Body of pancreas (tissue), 4 donors: ENCODE data around the gene STPG1. TPM values are rescaled to one million over a fixed set of nuclear protein-coding genes. Genes with fewer than 3 reads are reported as not detected.

ENCODE experiments used
- ATAC-seq: fragments of 150-250 bp; one replicate; pipeline ENCODE4 v1.9.1; 2016
- DNase-seq, 4 donors: peaks; one replicate each; pipeline ENCODE4 v3.0.0-alpha.2; 2019
- H3K27ac ChIP-seq, 4 donors: fragments of 200-600 bp; sonication (generic); 1 replicate in 3 of 4; 2 replicates in 1 of 4; pipeline versions ENCODE4 v1.5.1 to v1.6.1; 2016 to 2019; ENCODE audit warnings: mild to moderate bottlenecking in 1 of 4, mixed read lengths in 1 of 4, moderate library complexity in 1 of 4
- H3K27me3 ChIP-seq, 2 donors: fragments of 200-600 bp; sonication (generic); one replicate each; pipeline ENCODE4 v1.6.0; 2016; ENCODE audit warnings: mild to moderate bottlenecking in 1 of 2
- H3K36me3 ChIP-seq, 2 donors: fragments of 200-600 bp; sonication (generic); replicated peaks in 1 of 2; 2 replicates each; pipeline ENCODE4 v1.5.1; 2016; ENCODE audit warnings: low read depth in 2 of 2; ENCODE audit not compliant: insufficient read depth in 1 of 2
- H3K4me1 ChIP-seq: fragments of 200-600 bp; sonication (generic); one replicate; pipeline ENCODE4 v1.6.0; 2016
- H3K4me3 ChIP-seq, 2 donors: fragments of 200-600 bp; sonication (generic); 1 replicate in 1 of 2; 2 replicates in 1 of 2; pipeline ENCODE4 v1.5.1; 2016 to 2019
- H3K9me3 ChIP-seq, 3 donors: fragments of 200-600 bp; sonication (generic); 1 replicate in 2 of 3; 2 replicates in 1 of 3; pipeline ENCODE4 v1.5.1; 2016
- CTCF ChIP-seq, 7 experiments: fragments of 450-650 bp in 4 of 7; fragments of 200-600 bp in 3 of 7; sonication (generic) in 3 of 7; IDR thresholded peaks; one replicate each; pipeline ENCODE4 v1.5.1; 2016 to 2019; ENCODE audit warnings: antibody characterized with exemption in 7 of 7
- POLR2A ChIP-seq, 3 donors: fragments of 450-650 bp; IDR thresholded peaks; one replicate each; pipeline ENCODE4 v1.6.1; 2016; ENCODE audit warnings: antibody characterized with exemption in 3 of 3, mild to moderate bottlenecking in 2 of 3
- WGBS, 2 donors: methylation state at CpG; one replicate each; pipeline ENCODE4 v1.1.5; 2017; 5-methylcytosine and 5-hydroxymethylcytosine counted together
- intact Hi-C: fragments of 100-400 bp; cut with DNase I; formaldehyde crosslinking; loops from one replicate; pipeline ENCODE4 v1.15.1; 2023
- total RNA-seq, 2 donors: library from RNA; depleted of rRNA; stranded (reverse); fragments of >200 nt; gene quantifications; one replicate each; pipeline ENCODE4 v1.1.0, GENCODE V29; 2016

Gene STPG1
- total RNA-seq, 2 donors from 2014 or later = 1.6 to 2.6 TPM

- no peak overlapping the region for H3K27ac ChIP-seq
- no peaks in the 10 kb centered on the region for H3K9me3 ChIP-seq
- no peak for ATAC-seq
- peaks cover 0 to 3% of the 10 kb centered on the region in 2 donors for H3K36me3 ChIP-seq
- no peak for DNase-seq
- H3K4me1 ChIP-seq = no peaks in the 10 kb centered on the region
- intact Hi-C loops = loop anchor here (10.0 kb wide), 1 partner anchor 305 kb away; no protein-coding TSS in a partner anchor
- H3K27me3 ChIP-seq = no peaks in the 10 kb centered on the region
- 84 to 85% methylated on average over 8 of the region's 8 CpGs for whole genome bisulfite sequencing, 2 donors
- no peak overlapping the region for H3K4me3 ChIP-seq
- TF ChIP-seq CTCF (IDR thresholded peaks at IDR 0.05) (no peak), POLR2A (IDR thresholded peaks at IDR 0.05) (no peak)
These were observed 33.8 kb downstream of the STPG1 start for GRCh38 chr1:24379733-24380315.

- ATAC-seq (no peak), DNase-seq (no peak)
- Histone ChIP-seq H3K27me3 (no peaks in the 10 kb centered on the region), H3K27ac (no peak overlapping the region), H3K4me3 (no peak overlapping the region), H3K36me3 (peaks cover 0 to 3% of the 10 kb centered on the region in 2 donors), H3K9me3 (no peaks in the 10 kb centered on the region), H3K4me1 (no peaks in the 10 kb centered on the region)
- no peak for TF ChIP-seq CTCF (IDR thresholded peaks at IDR 0.05)
- WGBS, 2 donors = 76 to 79% methylated on average over 13 of the region's 13 CpGs
- intact Hi-C loops = no loop called here
These were observed 38.4 kb downstream of the STPG1 start for GRCh38 chr1:24374891-24375786.

- DNase-seq = no peak
- H3K9me3 ChIP-seq = no peaks in the 10 kb centered on the region
- H3K4me1 ChIP-seq = no peaks in the 10 kb centered on the region
- WGBS, 2 donors = 79 to 86% methylated on average over 8 of the region's 8 CpGs
- ATAC-seq = no peak
- no peaks in the 10 kb centered on the region for H3K27me3 ChIP-seq
- intact Hi-C loops = no loop called here
- no peak overlapping the region for H3K4me3 ChIP-seq
- peaks cover 0 to under 1% of the 10 kb centered on the region in 2 donors for H3K36me3 ChIP-seq
- H3K27ac ChIP-seq = no peak overlapping the region
- TF ChIP-seq POLR2A (IDR thresholded peaks at IDR 0.05) (no peak), CTCF (IDR thresholded peaks at IDR 0.05) (no peak)
These were observed 39.9 kb downstream of the STPG1 start for GRCh38 chr1:24373710-24374109.

DNA sequence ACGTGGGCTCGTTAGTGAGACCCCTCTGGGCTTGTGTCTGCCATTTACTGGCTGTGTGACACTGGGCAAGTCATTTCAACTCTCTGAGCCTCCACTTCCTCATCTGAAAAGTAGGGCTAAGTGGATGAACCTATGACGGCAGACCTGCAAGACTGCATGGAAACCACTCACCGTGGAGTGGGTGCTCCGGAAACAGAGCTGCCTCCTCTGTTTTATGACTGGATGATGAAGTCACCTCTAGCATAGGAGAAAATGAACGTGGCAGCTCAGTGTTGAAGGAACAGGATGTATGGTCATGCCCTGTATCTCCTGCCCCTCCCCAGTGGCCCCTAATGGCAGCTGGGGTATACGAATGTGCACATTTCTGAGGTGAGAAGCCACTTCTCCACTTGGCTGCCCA is 40.5 kb downstream of the STPG1 start:
- TF ChIP-seq CTCF (IDR thresholded peaks at IDR 0.05) (no peak), POLR2A (IDR thresholded peaks at IDR 0.05) (no peak)
- 83 to 88% methylated on average over 6 to 7 of the region's 7 CpGs for WGBS, 2 donors
- no peaks in the 10 kb centered on the region for H3K36me3 ChIP-seq
- DNase-seq (no peak), ATAC-seq (no peak)
- no peaks in the 10 kb centered on the region for H3K4me1 ChIP-seq
- no peak overlapping the region for H3K4me3 ChIP-seq
- H3K27ac ChIP-seq = no peak overlapping the region
- no peaks in the 10 kb centered on the region for H3K9me3 ChIP-seq
- no peaks in the 10 kb centered on the region for H3K27me3 ChIP-seq
- intact Hi-C loops = no loop called here
